Subcutaneous adipose tissue (tissue), 4 donors: ENCODE results near the gene MKNK2. TPM values are rescaled to one million over a fixed set of nuclear protein-coding genes. Genes with fewer than 3 reads are reported as not detected.

Experiments used
- CTCF ChIP-seq: fragments of 450-650 bp; IDR thresholded peaks from one replicate; pipeline ENCODE4 v1.5.1; 2016; ENCODE audit warnings: low read depth, mild to moderate bottlenecking, control low read depth, antibody characterized with exemption, moderate library complexity
- total RNA-seq, 4 donors: library from RNA; depleted of rRNA; stranded (reverse); fragments of >200 nt; gene quantifications; one replicate each; pipeline ENCODE4 v1.1.0, GENCODE V29; 2016

MKNK2 gene
- total RNA-seq, 4 donors from 2014 or later: 120 to 386 (median 204) TPM

DNA sequence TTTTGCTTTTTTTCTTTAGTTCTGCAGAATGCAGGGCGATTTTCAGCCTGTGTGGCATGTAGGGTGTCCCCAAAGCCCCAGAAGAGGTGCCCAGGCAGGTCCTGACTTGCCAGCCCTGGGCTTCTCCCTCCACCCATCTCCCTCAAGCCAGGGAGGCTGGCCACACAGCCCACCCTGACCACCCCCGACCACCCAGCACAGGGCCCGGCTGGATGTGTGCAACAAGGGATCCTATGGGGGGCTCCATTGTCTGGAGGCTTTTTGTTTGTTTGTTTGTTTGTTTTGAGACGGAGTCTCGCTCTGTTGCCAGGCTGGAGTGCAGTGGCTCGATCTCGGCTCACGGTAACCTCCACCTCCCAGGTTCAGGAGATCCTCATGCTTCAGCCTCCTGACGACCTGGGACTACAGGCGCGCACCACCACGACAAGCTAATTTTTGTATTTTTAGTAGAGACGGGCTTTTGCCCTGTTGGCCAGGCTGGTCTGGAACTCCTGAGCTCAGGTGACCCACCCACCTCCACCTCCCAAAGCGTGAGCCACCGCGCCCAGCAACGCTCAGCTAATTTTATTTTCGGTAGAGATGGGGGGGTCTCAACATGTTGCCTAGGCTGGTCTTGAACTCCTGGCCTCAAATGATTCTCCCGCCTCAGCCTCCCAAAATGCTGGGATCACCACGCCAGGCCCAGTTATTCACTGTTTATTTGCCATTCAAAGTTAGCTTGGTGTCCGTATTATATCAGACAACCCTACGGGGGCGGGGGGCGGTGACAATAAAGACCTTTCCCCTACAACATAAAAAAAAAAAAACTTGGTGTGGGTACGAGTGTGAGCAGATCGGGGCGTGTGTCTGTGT is 7.8 kb upstream of the MKNK2 start:
- no peak for TF ChIP-seq CTCF

GRCh38 chr19:2057484-2058469 is 6.7 kb upstream of the MKNK2 start:
- no peak for TF ChIP-seq CTCF

GRCh38 chr19:2056837-2057192 is 5.8 kb upstream of the MKNK2 start:
- no peak for TF ChIP-seq CTCF

- no peak for TF ChIP-seq CTCF
Observed at GRCh38 chr19:2055931-2056836, 5.1 kb upstream of the MKNK2 start.

DNA sequence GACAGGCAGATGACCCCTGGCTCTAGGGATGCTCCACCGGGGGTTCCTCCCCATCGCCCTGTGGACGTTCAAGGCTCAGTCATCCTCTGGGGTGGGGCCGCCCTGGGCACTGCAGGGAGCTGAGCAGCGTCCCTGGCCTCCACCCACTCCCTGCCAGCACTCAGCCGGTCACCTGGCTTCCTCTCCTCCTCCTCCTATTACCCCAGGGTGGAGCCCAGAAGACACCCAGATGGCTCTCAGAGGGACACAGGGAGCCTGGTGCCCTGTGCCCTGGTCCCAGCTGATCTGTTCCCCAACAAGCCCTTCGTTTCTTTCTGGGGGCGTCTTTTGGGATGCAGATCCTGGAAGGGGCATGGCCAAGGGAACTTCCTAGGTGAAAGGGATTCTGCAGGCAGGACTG is 3.7 kb upstream of the MKNK2 start:
- no peak for TF ChIP-seq CTCF

GRCh38 chr19:2053601-2054389 is 2.8 kb upstream of the MKNK2 start:
- TF ChIP-seq CTCF: no peak
